HEK293T (cell line): ENCODE data around the gene SLC38A10.

Experiments
- ARNT ChIP-seq: fragments of 450-650 bp; IDR thresholded peaks from 2 replicates; pipeline ENCODE4 v1.6.1; 2017; ENCODE audit warnings: mild to moderate bottlenecking
- BHLHE40 ChIP-seq: fragments of 450-650 bp; IDR thresholded peaks from 2 replicates; pipeline ENCODE4 v1.6.1; 2016; ENCODE audit warnings: mild to moderate bottlenecking, moderate library complexity, borderline replicate concordance
- CTBP1 ChIP-seq: fragments of 450-650 bp; IDR thresholded peaks from 2 replicates; pipeline ENCODE4 v1.6.1; 2016; ENCODE audit warnings: borderline replicate concordance
- FOXA1 ChIP-seq: fragments of 450-650 bp; IDR thresholded peaks from 2 replicates; pipeline ENCODE4 v1.6.1; 2016; ENCODE audit warnings: mild to moderate bottlenecking
- FOXK2 ChIP-seq: fragments of 450-650 bp; IDR thresholded peaks from 2 replicates; pipeline ENCODE4 v1.6.1; 2016; ENCODE audit warnings: mild to moderate bottlenecking
- FOXM1 ChIP-seq: fragments of 450-650 bp; IDR thresholded peaks from 2 replicates; pipeline ENCODE4 v1.6.1; 2017; ENCODE audit warnings: mild to moderate bottlenecking, borderline replicate concordance
- HDGF ChIP-seq: fragments of 450-650 bp; IDR thresholded peaks from 2 replicates; pipeline ENCODE4 v1.6.1; 2017; ENCODE audit warnings: antibody characterized with exemption, borderline replicate concordance
- LEF1 ChIP-seq: fragments of 450-650 bp; IDR thresholded peaks from 2 replicates; pipeline ENCODE4 v1.6.1; 2017; ENCODE audit warnings: mild to moderate bottlenecking, borderline replicate concordance
- NFRKB ChIP-seq: fragments of 450-650 bp; IDR thresholded peaks from 2 replicates; pipeline ENCODE4 v1.6.1; 2016; ENCODE audit warnings: mild to moderate bottlenecking, moderate library complexity
- PKNOX1 ChIP-seq: fragments of 450-650 bp; IDR thresholded peaks from 2 replicates; pipeline ENCODE4 v1.6.1; 2016
- SP1 ChIP-seq: fragments of 450-650 bp; IDR thresholded peaks from 2 replicates; pipeline ENCODE4 v1.6.1; 2017
- SUZ12 ChIP-seq: fragments of 450-650 bp; IDR thresholded peaks from 2 replicates; pipeline ENCODE4 v1.6.1; 2016; ENCODE audit warnings: mild to moderate bottlenecking
- TARDBP ChIP-seq: fragments of 450-650 bp; IDR thresholded peaks from 2 replicates; pipeline ENCODE4 v1.6.1; 2016
- ZNF384 ChIP-seq: fragments of 450-650 bp; IDR thresholded peaks from 2 replicates; pipeline ENCODE4 v1.6.1; 2016

- TF ChIP-seq PKNOX1 (no peak), LEF1 (no peak), CTBP1 (no peak), SP1 (no peak), BHLHE40 (no peak), ARNT (no peak), FOXK2 (no peak), TARDBP (no peak), SUZ12 (no peak), NFRKB (no peak), HDGF (no peak), FOXM1 (no peak), ZNF384 (no peak), FOXA1 (no peak)
Observed at GRCh38 chr17:81335773-81336157, 40.7 kb upstream of the SLC38A10 start.
